WTC11 (cell line): ENCODE data around the gene C4BPB. TPM values are rescaled to one million over a fixed set of nuclear protein-coding genes. Genes with fewer than 3 reads are reported as not detected.

Experiments used
- ATAC-seq: fragments of 200-7000 bp; cut with Tn5 transposase; 2 replicates; pipeline ENCODE4 v1.10.0; 2021; ENCODE audit warnings: mild to moderate bottlenecking, moderate library complexity
- CTCF ChIA-PET: fragments of 300-600 bp; sonication (Branson Sonifier 250); formaldehyde crosslinking; loops from one replicate; lab custom pipeline; 2021; ENCODE audit warnings: antibody characterized with exemption; lab: Charles Lee
- POLR2A ChIA-PET: fragments of 350-600 bp; sonication (Branson Sonifier 250); formaldehyde crosslinking; loops from one replicate; lab custom pipeline; 2021; ENCODE audit warnings: antibody characterized with exemption; lab: Charles Lee
- DNase-seq: peaks from one replicate; pipeline ENCODE4 v3.0.0; 2021; ENCODE audit warnings: low spot score
- H3K27ac Mint-ChIP-seq: 2 replicates; pipeline ENCODE4 v1.8.0; 2021; ENCODE audit warnings: mixed read lengths
- H3K27me3 Mint-ChIP-seq: 2 replicates; pipeline ENCODE4 v1.8.0; 2021; ENCODE audit warnings: low read depth, mild to moderate bottlenecking, moderate library complexity, mixed read lengths
- H3K36me3 Mint-ChIP-seq: 2 replicates; pipeline ENCODE4 v1.8.0; 2021; ENCODE audit warnings: mixed read lengths
- H3K4me1 Mint-ChIP-seq: 2 replicates; pipeline ENCODE4 v1.8.0; 2022; ENCODE audit warnings: mixed read lengths
- H3K4me3 Mint-ChIP-seq: 2 replicates; pipeline ENCODE4 v1.8.0; 2021; ENCODE audit warnings: mild to moderate bottlenecking, moderate library complexity, mixed read lengths
- H3K9me3 Mint-ChIP-seq: 2 replicates; pipeline ENCODE4 v1.8.0; 2021; ENCODE audit warnings: mixed read lengths
- ATF1 ChIP-seq: sonication (generic); formaldehyde crosslinking; IDR thresholded peaks from 2 replicates; pipeline ENCODE4 v1.8.1; 2023; ENCODE audit warnings: mild to moderate bottlenecking, moderate library complexity, missing genetic modification reagents
- ATF6 ChIP-seq: sonication (generic); formaldehyde crosslinking; IDR thresholded peaks from 2 replicates; pipeline ENCODE4 v1.8.1; 2023; ENCODE audit warnings: mild to moderate bottlenecking, missing genetic modification reagents
- CBFB ChIP-seq: sonication (generic); formaldehyde crosslinking; IDR thresholded peaks from 2 replicates; pipeline ENCODE4 v1.8.1; 2022; ENCODE audit warnings: mild to moderate bottlenecking, low read depth, missing genetic modification reagents
- CREB1 ChIP-seq: sonication (generic); formaldehyde crosslinking; IDR thresholded peaks from 2 replicates; pipeline ENCODE4 v1.8.0; 2023; ENCODE audit warnings: mild to moderate bottlenecking, missing genetic modification reagents
- CREM ChIP-seq: sonication (generic); formaldehyde crosslinking; IDR thresholded peaks from 2 replicates; pipeline ENCODE4 v1.8.1; 2022; ENCODE audit warnings: mild to moderate bottlenecking, missing genetic modification reagents, moderate library complexity
- CTCF ChIP-seq: fragments of 200-600 bp; IDR thresholded peaks from 2 replicates; pipeline ENCODE4 v1.8.0; 2022; ENCODE audit warnings: antibody characterized with exemption
- FOXK1 ChIP-seq: sonication (generic); formaldehyde crosslinking; IDR thresholded peaks from 2 replicates; pipeline ENCODE4 v1.8.0; 2022; ENCODE audit warnings: mild to moderate bottlenecking, moderate library complexity, missing genetic modification reagents
- HMGA2 ChIP-seq: fragments of 250-450 bp; sonication (Bioruptor Pico); IDR thresholded peaks from 2 replicates; pipeline ENCODE4 v1.4.0; 2021; ENCODE audit warnings: mild to moderate bottlenecking, moderate library complexity
- HMGXB4 ChIP-seq: sonication (generic); formaldehyde crosslinking; IDR thresholded peaks from 2 replicates; pipeline ENCODE4 v1.8.1; 2023; ENCODE audit warnings: mild to moderate bottlenecking, moderate library complexity, missing genetic modification reagents
- IRF1 ChIP-seq: sonication (generic); formaldehyde crosslinking; IDR thresholded peaks from 2 replicates; pipeline ENCODE4 v1.8.0; 2023; ENCODE audit warnings: missing genetic modification reagents
- PRDM15 ChIP-seq: sonication (generic); formaldehyde crosslinking; IDR thresholded peaks from 2 replicates; pipeline ENCODE4 v1.8.0; 2022; ENCODE audit warnings: missing genetic modification reagents
- SP1 ChIP-seq: sonication (generic); formaldehyde crosslinking; conservative IDR thresholded peaks from 2 replicates; pipeline ENCODE4 v1.8.1; 2022; ENCODE audit warnings: missing genetic modification reagents
- ZBTB43 ChIP-seq: sonication (generic); formaldehyde crosslinking; IDR thresholded peaks from 2 replicates; pipeline ENCODE4 v1.8.1; 2023; ENCODE audit warnings: mild to moderate bottlenecking, missing genetic modification reagents
- ZMAT4 ChIP-seq: fragments of 250-450 bp; sonication (Bioruptor Pico); IDR thresholded peaks from 2 replicates; pipeline ENCODE4 v1.9.0; 2021; ENCODE audit warnings: mild to moderate bottlenecking
- ZNF138 ChIP-seq: sonication (generic); formaldehyde crosslinking; conservative IDR thresholded peaks from 2 replicates; pipeline ENCODE4 v1.8.1; 2022; ENCODE audit warnings: mild to moderate bottlenecking, moderate library complexity, missing genetic modification reagents
- ZNF281 ChIP-seq: sonication (generic); formaldehyde crosslinking; IDR thresholded peaks from 2 replicates; pipeline ENCODE4 v1.8.0; 2023; ENCODE audit warnings: mild to moderate bottlenecking, missing genetic modification reagents
- ZNF425 ChIP-seq: fragments of 250-450 bp; sonication (Bioruptor Pico); conservative IDR thresholded peaks from 2 replicates; pipeline ENCODE4 v1.9.0; 2021; ENCODE audit warnings: mild to moderate bottlenecking
- total RNA-seq: library from RNA; stranded (reverse); gene quantifications from 3 replicates; pipeline ENCODE4 v1.2.3, GENCODE V29; 2021

Gene C4BPB
- total RNA-seq, 1 experiment from 2014 or later = 0.26 TPM

GRCh38 chr1:207084701-207085180, 3.9 kb upstream of the C4BPB start:
- ATAC-seq (peak; percentile 95), DNase-seq (peak; percentile 52)
- H3K4me1 Mint-ChIP-seq = peaks cover 18% of the 10 kb centered on the region
- TF ChIP-seq CTCF (peak; percentile 53; the same call in 1 of the 2 replicates), SP1 (CRISPR knock-in tag) (no peak)
- H3K36me3 Mint-ChIP-seq = no peaks in the 10 kb centered on the region
- CTCF ChIA-PET = interaction anchor here (0.6 to 2.5 kb wide), 28 partner anchors 9 to 614 kb away, joined by 3 to 37 read pairs (median 4); partner anchors contain the start of genes CD55, CR1, CR2 and PFKFB2
- no peaks in the 10 kb centered on the region for H3K27me3 Mint-ChIP-seq
- POLR2A ChIA-PET = interaction anchor here (1.0 to 1.2 kb wide), 2 partner anchors 32 to 309 kb away, joined by 3 read pairs; partner anchors contain the start of gene PFKFB2
- H3K9me3 Mint-ChIP-seq = no peaks in the 10 kb centered on the region
- H3K4me3 Mint-ChIP-seq = 0 out of 2 replicates have a peak overlapping the region, but pooled peaks have one; percentile 19
- no peak overlapping the region for H3K27ac Mint-ChIP-seq

GRCh38 chr1:207085887-207086286, 2.8 kb upstream of the C4BPB start:
- DNase-seq (no peak), ATAC-seq (peak; percentile 56)
- Mint-ChIP-seq H3K4me3 (no peak overlapping the region), H3K9me3 (no peaks in the 10 kb centered on the region), H3K4me1 (peaks cover 18% of the 10 kb centered on the region), H3K27ac (no peak overlapping the region), H3K27me3 (no peaks in the 10 kb centered on the region), H3K36me3 (no peaks in the 10 kb centered on the region)
- ChIA-PET CTCF (interaction anchor here (1.7 kb wide), 2 partner anchors 33 to 414 kb away, joined by 10 read pairs; partner anchors contain the start of gene PFKFB2), POLR2A (no interaction called here)
- TF ChIP-seq ATF1 (CRISPR knock-in tag) (no peak), ATF6 (CRISPR knock-in tag) (no peak), HMGXB4 (CRISPR knock-in tag) (no peak), IRF1 (CRISPR knock-in tag) (no peak), ZBTB43 (CRISPR knock-in tag) (no peak), ZNF281 (CRISPR knock-in tag) (no peak), ZMAT4 (CRISPR knock-in tag) (no peak), FOXK1 (no peak), PRDM15 (CRISPR knock-in tag) (no peak), ZNF138 (no peak), CREM (no peak), CREB1 (CRISPR knock-in tag) (no peak), CBFB (CRISPR knock-in tag) (no peak), HMGA2 (CRISPR knock-in tag) (no peak), ZNF425 (CRISPR knock-in tag) (no peak)
